ENCODE results near the gene KLHL1.

DNA sequence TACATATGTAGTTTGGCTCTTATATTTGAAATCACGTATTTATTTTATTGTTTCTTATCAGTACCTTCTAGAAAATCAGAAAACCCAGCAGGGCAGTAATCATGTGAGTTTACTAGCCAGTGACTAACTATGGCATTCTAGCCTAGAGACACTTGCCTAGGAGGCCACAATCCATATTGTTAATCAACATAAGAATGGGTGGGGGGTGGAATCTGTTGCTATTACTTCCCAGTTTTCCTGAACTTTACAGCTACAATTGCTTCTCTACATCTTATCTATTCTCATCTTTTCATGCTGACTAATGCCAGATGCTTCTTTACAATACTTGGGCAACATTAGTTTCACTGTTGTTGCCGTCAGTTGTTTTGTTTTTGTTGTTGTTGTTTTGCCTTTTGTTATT lies 19.3 kb downstream of the KLHL1 start:
- TF ChIP-seq EZH2 (IDR thresholded peaks at IDR 0.05; ENCODE audit: insufficient read depth, poor library complexity, severe bottlenecking) (no peak), EZH2phosphoT487 (IDR thresholded peaks at IDR 0.05; ENCODE audit: insufficient read depth, low read depth) (no peak)

All from GM23248 (cell line).